Urothelium cell line (cell line): Measurements from ENCODE around the gene TULP4.
A peak's percentile ranks its signal among the peaks of the same experiment; 100 is the strongest.

Experiments used
- DNase-seq: peaks from one replicate; pipeline ENCODE4 v3.0.0; 2011; ENCODE audit warnings: low spot score, mixed read lengths
- FAIRE-seq: peaks from 2 replicates; lab custom pipeline; 2011; peaks lifted over from hg19 to GRCh38; lab: Jason Lieb, UNC

TULP4 gene, protein sequence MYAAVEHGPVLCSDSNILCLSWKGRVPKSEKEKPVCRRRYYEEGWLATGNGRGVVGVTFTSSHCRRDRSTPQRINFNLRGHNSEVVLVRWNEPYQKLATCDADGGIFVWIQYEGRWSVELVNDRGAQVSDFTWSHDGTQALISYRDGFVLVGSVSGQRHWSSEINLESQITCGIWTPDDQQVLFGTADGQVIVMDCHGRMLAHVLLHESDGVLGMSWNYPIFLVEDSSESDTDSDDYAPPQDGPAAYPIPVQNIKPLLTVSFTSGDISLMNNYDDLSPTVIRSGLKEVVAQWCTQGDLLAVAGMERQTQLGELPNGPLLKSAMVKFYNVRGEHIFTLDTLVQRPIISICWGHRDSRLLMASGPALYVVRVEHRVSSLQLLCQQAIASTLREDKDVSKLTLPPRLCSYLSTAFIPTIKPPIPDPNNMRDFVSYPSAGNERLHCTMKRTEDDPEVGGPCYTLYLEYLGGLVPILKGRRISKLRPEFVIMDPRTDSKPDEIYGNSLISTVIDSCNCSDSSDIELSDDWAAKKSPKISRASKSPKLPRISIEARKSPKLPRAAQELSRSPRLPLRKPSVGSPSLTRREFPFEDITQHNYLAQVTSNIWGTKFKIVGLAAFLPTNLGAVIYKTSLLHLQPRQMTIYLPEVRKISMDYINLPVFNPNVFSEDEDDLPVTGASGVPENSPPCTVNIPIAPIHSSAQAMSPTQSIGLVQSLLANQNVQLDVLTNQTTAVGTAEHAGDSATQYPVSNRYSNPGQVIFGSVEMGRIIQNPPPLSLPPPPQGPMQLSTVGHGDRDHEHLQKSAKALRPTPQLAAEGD (N-terminal part only)

GRCh38 chr6:158312165-158312564 lies at the start of gene TULP4:
Gene TULP4, plus strand, starts transcription at chr6:158312465. Its CDS starts 1,552 bp downstream, at chr6:158314017.
- FAIRE-seq = no peak

GRCh38 chr6:158262755-158263154 lies 49.5 kb upstream of the TULP4 start:
- no peak for DNase-seq
- no peak for FAIRE-seq

More at GRCh38 chr6:158312165-158312564, at the start of gene TULP4:
- no peak for DNase-seq

- no peak for FAIRE-seq
- DNase-seq = no peak
Measured at GRCh38 chr6:158264180-158264579, 48.1 kb upstream of the TULP4 start.

- DNase-seq (no peak), FAIRE-seq (no peak)
Measured at GRCh38 chr6:158266131-158266530, 46.1 kb upstream of the TULP4 start.

- FAIRE-seq (no peak), DNase-seq (no peak)
Measured at GRCh38 chr6:158268361-158269147, 43.7 kb upstream of the TULP4 start.

DNA sequence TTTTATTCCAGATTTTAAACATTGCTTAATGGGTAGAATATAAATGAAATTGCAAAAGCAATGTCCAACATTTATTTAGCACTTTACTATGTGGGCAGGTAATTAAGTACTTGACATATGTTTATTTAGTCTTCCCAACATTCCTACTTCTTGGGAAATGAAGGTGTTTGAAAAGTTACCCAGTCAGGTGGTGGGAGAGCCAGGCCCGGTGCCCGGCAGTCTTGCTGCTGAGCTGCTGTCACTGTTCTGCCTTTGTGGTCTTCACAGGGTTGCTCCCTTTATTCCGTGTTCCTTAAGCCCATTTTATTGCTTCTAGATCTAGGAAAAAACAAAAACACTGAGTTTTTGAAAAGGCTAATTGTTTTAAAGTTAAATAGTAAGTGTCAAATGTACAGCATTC lies 42.6 kb upstream of the TULP4 start:
- FAIRE-seq = no peak

DNA sequence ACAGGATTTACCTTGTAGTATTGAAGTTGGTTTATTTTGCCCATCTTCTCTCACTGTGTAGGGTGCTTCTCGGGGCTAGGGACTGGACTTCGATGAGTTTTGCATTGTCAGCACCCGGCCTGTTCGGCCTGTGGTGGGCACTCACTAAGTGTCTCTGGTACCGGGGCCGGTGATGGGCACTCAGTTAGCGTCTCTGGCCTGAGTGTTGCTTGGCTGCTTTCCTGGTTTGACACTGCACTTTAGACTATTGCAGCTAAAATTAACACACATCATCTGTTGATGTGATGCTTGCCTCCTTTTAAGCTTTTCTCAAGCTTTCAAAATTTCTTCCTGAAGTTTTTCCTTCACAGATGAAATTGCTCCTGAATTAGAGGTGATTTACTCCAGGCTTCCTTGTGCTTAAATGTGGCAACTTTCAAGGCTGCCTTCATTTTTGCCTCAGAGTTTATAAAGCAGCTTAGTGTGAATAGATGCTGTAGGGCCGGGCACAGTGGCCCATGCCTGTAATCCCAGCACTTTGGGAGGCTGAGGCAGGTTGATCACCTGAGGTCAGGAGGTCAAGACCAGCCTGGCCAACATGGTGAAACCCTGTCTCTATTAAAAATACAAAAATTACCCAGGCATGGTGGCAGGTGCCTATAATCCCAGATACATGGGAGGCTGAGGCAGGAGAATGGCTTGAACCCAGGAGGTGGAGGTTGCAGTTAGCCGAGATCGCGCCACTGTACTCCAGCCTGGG lies 41.7 kb upstream of the TULP4 start:
- FAIRE-seq = no peak
- DNase-seq = no peak

More for the DNA sequence above, 42.6 kb upstream of the TULP4 start:
- no peak for DNase-seq

GRCh38 chr6:158272324-158272723 lies 39.9 kb upstream of the TULP4 start:
- no peak for DNase-seq
- FAIRE-seq = no peak

GRCh38 chr6:158278004-158278403 lies 34.3 kb upstream of the TULP4 start:
- FAIRE-seq (no peak), DNase-seq (no peak)

DNA sequence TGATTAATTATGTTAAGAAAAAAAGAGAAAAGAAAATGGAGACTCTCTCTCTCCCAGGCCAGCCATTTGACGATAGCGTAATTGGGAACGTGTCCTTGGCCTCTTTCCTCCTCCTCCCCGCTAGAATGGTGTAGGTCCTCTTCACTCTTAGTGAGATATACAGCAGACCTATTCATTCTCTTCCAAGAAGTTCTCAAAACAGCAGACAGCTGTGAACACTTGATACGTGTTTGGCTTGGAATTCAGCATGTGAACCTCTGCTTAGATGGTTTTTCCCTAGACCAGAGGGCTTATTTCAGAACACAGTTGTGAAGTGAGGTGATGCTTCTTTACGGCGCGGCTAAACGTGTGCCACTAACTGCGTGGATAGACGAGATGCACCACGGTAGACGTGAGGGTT lies 32.6 kb upstream of the TULP4 start:
- DNase-seq (no peak), FAIRE-seq (no peak)

- DNase-seq (no peak), FAIRE-seq (no peak)
Measured at GRCh38 chr6:158283304-158283980, 28.8 kb upstream of the TULP4 start.

- peak; percentile 79 for FAIRE-seq
Measured at GRCh38 chr6:158284007-158284875, 28.0 kb upstream of the TULP4 start.

DNA sequence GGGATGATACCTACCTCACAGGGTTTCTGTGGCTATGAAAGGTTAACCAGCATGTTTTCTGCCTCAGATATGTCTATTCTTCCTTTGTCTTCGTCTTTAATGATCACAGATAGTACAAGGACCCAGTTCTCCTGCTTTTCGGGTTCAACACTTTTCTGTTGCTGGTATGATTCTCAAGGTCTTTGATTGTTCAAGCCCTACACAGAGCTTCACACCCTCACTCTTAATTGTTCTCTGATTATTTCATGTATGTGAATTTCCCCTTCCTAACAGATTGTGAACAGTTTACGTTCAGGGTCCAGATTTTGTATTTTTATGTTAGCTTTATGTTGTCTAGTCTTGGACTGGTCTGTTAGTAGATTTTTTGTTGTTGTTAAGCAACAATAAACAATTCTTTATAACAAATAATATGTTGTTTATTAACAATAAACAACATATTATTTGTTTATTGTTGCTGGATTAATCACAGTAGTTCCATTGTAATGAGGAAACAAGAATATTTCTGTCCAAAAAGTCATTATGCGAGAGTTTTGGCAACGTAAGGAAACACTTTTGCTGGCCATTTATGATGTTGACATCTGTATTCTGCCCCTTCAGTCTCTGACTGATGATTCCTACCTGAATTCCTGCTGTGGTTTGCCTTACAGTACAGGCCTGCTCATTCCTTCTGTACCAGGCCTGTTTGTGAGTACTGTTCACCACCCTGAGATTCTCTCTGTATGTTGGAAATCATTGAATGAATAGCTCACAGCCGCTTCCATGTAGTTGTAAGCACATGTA lies 27.2 kb upstream of the TULP4 start:
- FAIRE-seq (no peak), DNase-seq (no peak)

More at GRCh38 chr6:158284007-158284875, 28.0 kb upstream of the TULP4 start:
- no peak for DNase-seq

- DNase-seq = no peak
- FAIRE-seq = no peak
Measured at GRCh38 chr6:158285656-158286021, 26.6 kb upstream of the TULP4 start.

DNA sequence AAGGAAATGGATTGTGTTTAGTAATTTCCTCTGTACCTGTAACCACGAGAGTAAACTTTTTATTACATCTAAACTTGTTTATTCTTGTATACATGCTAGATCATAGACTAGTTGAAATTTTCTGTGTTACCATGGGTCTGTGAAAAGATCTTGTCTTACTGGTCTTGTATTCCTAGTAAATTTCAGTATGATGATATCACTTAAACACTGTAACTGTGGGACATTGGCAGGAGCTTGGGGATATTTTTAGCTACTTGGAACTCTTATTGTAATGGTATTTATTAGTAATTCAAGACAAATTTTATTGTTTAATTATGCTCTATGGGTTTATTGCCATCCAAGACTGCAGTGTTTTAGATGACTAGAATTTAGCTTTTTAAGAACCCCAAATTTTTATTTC lies 25.9 kb upstream of the TULP4 start:
- FAIRE-seq (no peak), DNase-seq (no peak)

GRCh38 chr6:158287047-158287446 lies 25.2 kb upstream of the TULP4 start:
- DNase-seq = no peak
- FAIRE-seq = no peak

- no peak for FAIRE-seq
- DNase-seq = no peak
Measured at GRCh38 chr6:158290040-158290439, 22.2 kb upstream of the TULP4 start.

DNA sequence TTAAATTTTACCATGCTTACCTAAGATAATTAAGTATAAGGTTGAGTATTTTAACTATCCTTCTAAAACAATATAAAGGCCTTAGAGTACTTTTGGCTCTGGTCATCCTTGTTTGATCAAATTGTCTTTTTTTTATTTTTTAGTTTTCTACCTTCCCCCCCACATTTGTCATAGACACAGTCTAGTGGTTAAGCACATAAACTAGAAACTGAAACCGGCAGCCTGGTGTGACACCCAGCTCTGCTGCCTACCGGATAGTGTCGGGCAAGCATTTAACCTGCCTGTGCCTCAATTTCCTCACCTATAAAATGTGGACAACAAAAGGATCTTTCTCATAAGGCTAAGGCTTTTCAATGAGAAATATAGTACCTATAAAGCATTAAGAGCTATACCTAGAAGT lies 21.6 kb upstream of the TULP4 start:
- FAIRE-seq (no peak), DNase-seq (no peak)
